ENCODE measurements around the gene CANT1.

Gene CANT1

DNA sequence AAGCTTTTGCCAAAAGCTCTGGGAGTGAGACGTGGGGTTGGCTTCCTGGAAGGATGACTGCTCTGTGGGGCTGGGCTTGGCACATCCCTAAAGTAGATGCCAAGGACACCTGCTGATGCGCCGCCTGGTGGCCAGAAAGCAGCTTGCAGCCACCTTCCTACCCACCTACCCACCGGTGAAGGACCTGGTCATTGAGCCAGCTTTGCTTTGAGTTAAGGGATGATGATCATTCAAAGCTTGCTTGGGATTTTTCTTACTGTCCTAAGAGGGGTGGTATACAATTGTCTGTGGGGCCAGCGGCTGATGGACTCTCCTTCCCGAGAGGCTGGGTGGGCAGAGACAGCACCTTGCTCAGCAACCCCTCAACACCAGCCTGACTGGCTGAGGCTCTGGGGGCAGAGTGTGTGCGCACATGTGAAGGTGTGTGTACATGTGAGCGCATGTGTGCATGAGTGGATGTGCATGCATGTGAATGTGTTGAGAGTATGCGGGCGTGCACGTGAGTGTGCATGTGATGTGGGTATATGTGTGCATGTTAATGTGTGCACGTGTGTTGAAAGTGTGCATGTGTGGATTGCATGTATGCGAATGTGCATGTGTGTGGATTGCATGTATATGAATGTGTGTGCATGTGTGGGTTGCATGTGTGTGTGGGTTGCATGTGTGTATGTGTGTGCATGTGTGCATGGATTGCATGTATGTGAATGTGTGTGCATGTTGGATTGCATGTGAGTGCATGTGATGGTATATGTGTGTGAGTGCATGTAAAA is 33.0 kb upstream of the CANT1 start:
- TF ChIP-seq, protein P1, sequence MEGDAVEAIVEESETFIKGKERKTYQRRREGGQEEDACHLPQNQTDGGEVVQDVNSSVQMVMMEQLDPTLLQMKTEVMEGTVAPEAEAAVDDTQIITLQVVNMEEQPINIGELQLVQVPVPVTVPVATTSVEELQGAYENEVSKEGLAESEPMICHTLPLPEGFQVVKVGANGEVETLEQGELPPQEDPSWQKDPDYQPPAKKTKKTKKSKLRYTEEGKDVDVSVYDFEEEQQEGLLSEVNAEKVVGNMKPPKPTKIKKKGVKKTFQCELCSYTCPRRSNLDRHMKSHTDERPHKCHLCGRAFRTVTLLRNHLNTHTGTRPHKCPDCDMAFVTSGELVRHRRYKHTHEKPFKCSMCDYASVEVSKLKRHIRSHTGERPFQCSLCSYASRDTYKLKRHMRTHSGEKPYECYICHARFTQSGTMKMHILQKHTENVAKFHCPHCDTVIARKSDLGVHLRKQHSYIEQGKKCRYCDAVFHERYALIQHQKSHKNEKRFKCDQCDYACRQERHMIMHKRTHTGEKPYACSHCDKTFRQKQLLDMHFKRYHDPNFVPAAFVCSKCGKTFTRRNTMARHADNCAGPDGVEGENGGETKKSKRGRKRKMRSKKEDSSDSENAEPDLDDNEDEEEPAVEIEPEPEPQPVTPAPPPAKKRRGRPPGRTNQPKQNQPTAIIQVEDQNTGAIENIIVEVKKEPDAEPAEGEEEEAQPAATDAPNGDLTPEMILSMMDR (conservative IDR thresholded peaks at IDR 0.05): peak; percentile 98
- no peak for TF ChIP-seq ZFX (IDR thresholded peaks at IDR 0.05)
- H3K27ac ChIP-seq: no peak overlapping the region

DNA sequence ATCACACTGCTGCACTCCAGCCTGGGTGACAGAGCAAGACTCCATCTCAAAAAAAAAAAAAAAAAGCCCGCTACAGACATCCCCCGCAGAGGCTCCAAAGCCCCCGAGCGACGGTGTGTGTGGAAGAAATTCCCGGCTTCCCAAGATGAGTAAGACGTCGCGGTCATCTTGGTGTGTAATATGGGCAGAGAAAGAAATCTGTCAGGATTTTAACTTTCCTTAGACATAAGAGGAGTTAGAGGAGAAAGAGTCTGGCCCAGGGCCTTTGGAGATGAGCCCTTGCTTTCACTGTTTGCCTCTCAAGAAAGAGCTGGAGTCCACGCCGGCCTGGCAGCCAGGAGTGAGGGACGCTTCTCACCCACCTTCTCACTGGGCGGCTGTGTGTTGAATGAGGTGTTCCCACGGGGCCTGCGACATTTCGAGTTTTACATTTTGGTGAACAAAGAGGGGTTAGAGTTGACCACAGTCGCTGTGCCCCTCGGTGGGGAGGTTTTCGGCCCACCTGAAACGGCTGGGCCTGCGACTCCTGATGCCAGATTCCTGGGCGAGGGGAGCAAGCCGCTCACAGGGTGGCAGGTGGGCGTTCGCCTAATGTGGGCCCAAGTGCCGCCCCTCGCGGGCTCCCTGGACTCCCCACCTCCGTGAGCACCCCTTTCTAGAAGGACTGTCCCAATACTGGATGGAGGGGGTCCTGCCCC is 32.3 kb upstream of the CANT1 start:
- TF ChIP-seq, protein P1 (conservative IDR thresholded peaks at IDR 0.05): no peak
- no peak for TF ChIP-seq ZFX (IDR thresholded peaks at IDR 0.05)

DNA sequence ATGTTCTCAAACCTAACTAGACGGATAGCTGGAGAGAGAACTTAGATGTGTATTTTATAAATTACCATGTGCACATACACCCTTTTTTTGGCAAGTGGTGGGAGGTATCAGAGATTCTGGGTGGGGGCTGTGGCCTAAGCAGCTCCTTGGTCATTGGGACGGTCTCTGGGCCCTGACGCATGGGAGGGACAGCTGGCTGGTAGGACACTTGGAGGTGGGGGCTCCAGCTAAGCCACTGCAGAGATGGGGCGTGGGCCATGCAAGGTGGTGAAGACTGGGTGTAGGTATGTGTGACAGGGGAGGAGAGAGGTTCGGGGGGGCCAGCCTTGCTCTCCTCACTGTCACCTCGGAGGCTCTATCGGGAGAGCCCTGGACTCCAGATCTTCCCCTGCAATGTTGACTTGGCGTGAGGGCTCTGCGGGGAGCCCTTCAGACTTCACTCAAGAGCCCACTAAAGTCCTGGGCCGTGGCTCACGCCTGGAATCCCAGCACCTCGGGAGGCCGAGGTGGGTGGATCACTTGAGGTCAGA is 31.5 kb upstream of the CANT1 start:
- H3K27ac ChIP-seq: no peak overlapping the region
- no peak for TF ChIP-seq ZFX (IDR thresholded peaks at IDR 0.05)
- TF ChIP-seq, protein P1 (conservative IDR thresholded peaks at IDR 0.05): no peak

More for the DNA sequence above, 32.3 kb upstream of the CANT1 start:
- H3K27ac ChIP-seq: no peak overlapping the region

DNA sequence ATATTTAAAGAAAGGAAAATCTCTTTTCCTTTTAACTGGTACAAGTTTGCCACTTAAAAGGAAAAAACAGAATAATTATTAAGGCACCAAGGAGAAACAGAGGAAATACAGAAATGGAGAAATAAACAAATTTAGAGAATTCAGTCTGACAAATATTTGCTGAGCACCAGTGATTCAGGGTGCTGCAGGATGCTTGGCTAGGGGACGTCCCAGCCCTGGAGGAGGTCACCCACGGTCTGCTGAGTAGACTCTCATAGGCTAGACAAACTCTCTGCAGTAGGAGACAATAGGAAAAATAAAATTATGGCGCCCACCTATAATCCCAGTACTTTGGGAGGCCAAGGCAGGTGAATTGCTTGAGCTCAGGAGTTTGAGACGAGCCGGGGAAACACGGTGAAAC is 30.3 kb upstream of the CANT1 start:
- TF ChIP-seq, protein P1 (conservative IDR thresholded peaks at IDR 0.05): no peak
- TF ChIP-seq ZFX (IDR thresholded peaks at IDR 0.05): no peak
- no peak overlapping the region for H3K27ac ChIP-seq

DNA sequence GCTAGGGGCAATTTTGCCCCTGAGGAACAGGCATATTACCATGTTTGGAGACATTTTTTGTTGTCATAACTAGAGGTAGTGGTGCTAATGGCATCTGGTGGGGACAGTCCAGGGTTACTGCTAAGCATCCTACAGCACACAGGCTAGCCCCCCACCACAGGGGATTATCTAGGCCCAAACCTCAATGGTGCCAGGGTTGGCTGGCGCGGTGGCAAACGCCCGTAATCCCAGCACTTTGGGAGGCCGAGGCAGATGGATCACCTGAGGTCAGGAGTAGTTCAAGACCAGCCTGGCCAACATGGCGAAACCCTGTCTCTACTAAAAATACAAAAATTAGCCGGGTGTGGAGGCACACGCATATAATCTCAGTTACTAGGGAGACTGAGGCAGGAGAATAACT is 29.6 kb upstream of the CANT1 start:
- H3K27ac ChIP-seq: no peak overlapping the region

DNA sequence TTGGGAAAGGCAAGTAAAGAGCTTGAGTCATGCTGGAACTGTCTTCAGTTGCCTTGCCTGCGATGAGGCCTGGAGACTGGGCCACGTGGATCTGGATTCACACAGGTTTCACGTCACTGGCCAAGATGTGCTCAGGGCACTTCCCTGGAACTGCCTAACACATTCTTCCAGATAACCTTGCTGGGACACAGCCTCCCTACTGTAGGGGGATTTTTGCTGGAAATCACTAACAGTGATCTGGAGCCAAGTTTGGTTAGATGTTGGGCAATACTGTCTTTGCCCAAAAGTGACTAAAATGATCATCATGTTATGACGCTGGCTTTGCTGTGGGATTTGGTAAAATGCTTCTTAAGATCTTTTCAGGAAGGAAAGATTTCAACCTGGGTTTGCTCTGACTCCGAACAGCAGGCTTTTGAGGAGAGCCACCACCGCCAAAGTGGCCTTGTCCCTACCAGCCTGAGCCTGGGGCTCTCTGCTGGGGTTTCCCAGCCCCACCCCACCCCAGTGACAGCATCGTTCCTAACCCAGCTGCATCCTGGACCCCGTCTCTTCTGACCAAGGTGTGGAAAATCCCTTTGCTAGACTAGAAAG is 29.1 kb upstream of the CANT1 start:
- no peak overlapping the region for H3K27ac ChIP-seq
- TF ChIP-seq, protein P1 (conservative IDR thresholded peaks at IDR 0.05): no peak
- no peak for TF ChIP-seq ZFX (IDR thresholded peaks at IDR 0.05)

More for the DNA sequence above, 29.6 kb upstream of the CANT1 start:
- TF ChIP-seq, protein P1 (conservative IDR thresholded peaks at IDR 0.05): no peak
- no peak for TF ChIP-seq ZFX (IDR thresholded peaks at IDR 0.05)

DNA sequence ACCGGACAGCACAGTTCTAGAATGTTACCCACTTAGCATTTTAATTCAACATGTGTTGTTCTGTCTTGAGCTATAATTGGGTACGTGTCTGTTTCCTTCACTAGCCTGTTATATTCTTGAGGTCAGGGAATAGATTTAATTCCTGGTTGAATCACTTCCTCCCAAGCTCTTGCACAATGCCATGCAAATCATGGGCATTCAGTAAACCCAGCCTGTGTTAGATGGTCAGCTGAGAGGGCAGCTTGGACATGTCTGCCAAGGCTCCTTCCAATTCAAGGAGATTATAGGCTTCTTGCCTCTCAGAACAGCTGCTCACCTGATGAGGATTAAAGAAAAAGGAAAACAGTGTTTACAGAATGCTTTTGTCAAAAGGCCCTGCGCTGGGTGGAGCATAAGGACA is 27.0 kb upstream of the CANT1 start:
- no peak overlapping the region for H3K27ac ChIP-seq

More for the DNA sequence above, 27.0 kb upstream of the CANT1 start:
- TF ChIP-seq, protein P1 (conservative IDR thresholded peaks at IDR 0.05): no peak
- no peak for TF ChIP-seq ZFX (IDR thresholded peaks at IDR 0.05)
